Tibial nerve (tissue), 4 donors: ENCODE results near the gene SLC38A5. TPM values are rescaled to one million over a fixed set of nuclear protein-coding genes. Genes with fewer than 3 reads are reported as not detected.
A peak's percentile ranks its signal among the peaks of the same experiment; 100 is the strongest.

Experiments
- DNase-seq, 2 donors: peaks; one replicate each; pipeline ENCODE4 v3.0.0-alpha.2; 2019; ENCODE audit warnings: low spot score in 2 of 2
- H3K27ac ChIP-seq, 4 donors: fragments of 200-600 bp; sonication (generic) in 3 of 4; one replicate each; pipeline ENCODE4 v1.5.1; 2017 to 2019; ENCODE audit warnings: mild to moderate bottlenecking in 1 of 4
- H3K27me3 ChIP-seq, 2 donors: fragments of 200-600 bp; sonication (generic) in 1 of 2; one replicate each; pipeline versions ENCODE4 v1.5.1 to v1.6.0; 2017 to 2019
- H3K36me3 ChIP-seq, 3 donors: fragments of 200-600 bp; sonication (generic); one replicate each; pipeline ENCODE4 v1.5.1; 2018 to 2019
- H3K4me1 ChIP-seq, 4 donors: fragments of 200-600 bp; sonication (generic) in 3 of 4; one replicate each; pipeline ENCODE4 v1.5.1; 2017 to 2019
- H3K4me3 ChIP-seq, 4 donors: fragments of 200-600 bp; sonication (generic) in 3 of 4; one replicate each; pipeline ENCODE4 v1.5.1; 2017 to 2019; ENCODE audit warnings: mild to moderate bottlenecking in 1 of 4, moderate library complexity in 1 of 4
- H3K9me3 ChIP-seq, 4 donors: fragments of 200-600 bp; sonication (generic) in 3 of 4; one replicate each; pipeline ENCODE4 v1.5.1; 2017 to 2019
- CTCF ChIP-seq, 5 experiments: fragments of 200-600 bp in 3 of 5; fragments of 450-650 bp in 2 of 5; sonication (generic) in 3 of 5; IDR thresholded peaks; one replicate each; pipeline ENCODE4 v1.5.1; 2016 to 2019; ENCODE audit warnings: antibody characterized with exemption in 5 of 5, mild to moderate bottlenecking in 3 of 5, moderate library complexity in 2 of 5
- EP300 ChIP-seq, 2 donors: sonication (generic); formaldehyde crosslinking; IDR thresholded peaks; one replicate each; pipeline ENCODE4 v1.6.1; 2017; ENCODE audit warnings: antibody characterized with exemption in 2 of 2, mild to moderate bottlenecking in 1 of 2
- POLR2A ChIP-seq, 2 donors: fragments of 450-650 bp; IDR thresholded peaks; one replicate each; pipeline ENCODE4 v1.6.1; 2017; ENCODE audit warnings: antibody characterized with exemption in 2 of 2, mild to moderate bottlenecking in 2 of 2, moderate library complexity in 2 of 2
- WGBS, 2 donors: methylation state at CpG; one replicate each; pipeline ENCODE4 v1.1.5; 2018; 5-methylcytosine and 5-hydroxymethylcytosine counted together
- total RNA-seq, 4 donors: library from RNA; depleted of rRNA; stranded (reverse); fragments of >200 nt; gene quantifications; one replicate each; pipeline ENCODE4 v1.1.0, GENCODE V29; 2016

Gene SLC38A5
- total RNA-seq, 4 donors from 2014 or later: 2.4 to 21.9 (median 4.5) TPM

GRCh38 chrX:48509619-48510018 is 39.6 kb upstream of the SLC38A5 start:
- Histone ChIP-seq H3K36me3 (peaks cover 0 to 12% (median 0%) of the 10 kb centered on the region in 3 donors), H3K27me3 (no peaks in the 10 kb centered on the region), H3K27ac (peak overlapping the region in 1 of 4 donors; percentile 82), H3K4me3 (peak overlapping the region in 3 of 4 donors; percentile 62 to 83 (median 67)), H3K4me1 (peaks cover 0 to 12% (median 0%) of the 10 kb centered on the region in 4 donors), H3K9me3 (no peaks in the 10 kb centered on the region)
- DNase-seq: no peak
- 32 to 78% methylated on average over 6 of the region's 11 CpGs for WGBS, 2 donors
- TF ChIP-seq EP300 (IDR thresholded peaks at IDR 0.05): no peak
- TF ChIP-seq POLR2A (IDR thresholded peaks at IDR 0.05): no peak
- TF ChIP-seq CTCF (IDR thresholded peaks at IDR 0.05): no peak

- no peaks in the 10 kb centered on the region for H3K27me3 ChIP-seq
- TF ChIP-seq EP300 (IDR thresholded peaks at IDR 0.05) (no peak), CTCF (IDR thresholded peaks at IDR 0.05) (no peak), POLR2A (IDR thresholded peaks at IDR 0.05) (no peak)
- H3K9me3 ChIP-seq: no peaks in the 10 kb centered on the region
- WGBS, 2 donors: 2 to 47% methylated on average over 13 to 16 of the region's 16 CpGs
- peaks cover 0 to 12% (median 0%) of the 10 kb centered on the region in 4 donors for H3K4me1 ChIP-seq
- peaks cover 0 to 8% (median 0%) of the 10 kb centered on the region in 3 donors for H3K36me3 ChIP-seq
- peak overlapping the region; percentile 60 to 83 (median 64) for H3K4me3 ChIP-seq
- peak overlapping the region; percentile 61 to 82 (median 70) for H3K27ac ChIP-seq
- no peak for DNase-seq
Measured at GRCh38 chrX:48509245-48509590, 39.2 kb upstream of the SLC38A5 start.

DNA sequence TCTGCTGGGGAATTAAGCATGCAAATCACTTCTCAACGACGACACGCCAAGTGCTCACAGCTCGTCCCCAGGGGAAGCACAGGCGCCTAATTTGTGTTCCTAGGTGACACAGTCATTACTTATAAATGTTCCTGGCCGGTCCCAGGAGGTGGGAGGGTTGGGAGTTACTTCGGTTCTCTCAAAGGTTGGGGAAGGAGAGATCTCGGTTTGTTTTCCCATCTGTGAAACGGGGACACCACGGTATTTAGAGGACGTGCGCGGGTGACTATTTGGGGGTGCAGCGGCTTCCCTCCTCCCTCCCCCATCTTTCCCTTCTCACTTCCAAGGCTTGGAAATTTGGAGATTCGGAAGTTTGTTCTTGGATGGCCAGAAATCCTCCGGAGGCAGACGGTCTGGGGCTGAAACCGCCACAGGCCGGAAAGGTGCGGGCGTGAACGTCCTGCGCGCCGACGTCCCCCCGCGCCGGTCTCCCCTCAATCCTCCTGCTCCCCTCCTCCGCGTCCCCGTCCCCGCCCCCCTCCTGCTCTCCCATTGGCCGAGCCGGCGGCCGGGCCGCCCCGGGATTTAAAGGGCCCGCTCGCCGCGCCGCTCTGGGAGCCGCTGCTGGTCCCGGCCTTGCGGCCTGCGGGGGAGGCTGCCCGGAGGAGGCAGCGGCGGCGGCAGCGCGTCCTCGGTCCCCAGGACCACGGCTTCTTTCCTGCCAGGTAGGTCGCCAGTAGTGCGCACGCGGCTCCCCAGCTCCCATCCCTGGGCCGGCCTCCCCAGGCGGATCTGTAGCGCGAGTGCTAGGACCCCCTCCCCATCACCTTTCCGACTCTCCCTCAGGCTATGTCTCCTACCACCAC is 38.6 kb upstream of the SLC38A5 start, which contains the start of gene PORCN:
TSS of gene PORCN (plus strand) at position 593 of the 845 bp plus-strand sequence. CDS start 829 bp downstream, outside the sequence.
- Histone ChIP-seq H3K27ac (peak within 1 kb of the TSS; percentile 61 to 82 (median 70)), H3K9me3 (no peaks in the 10 kb centered on the region), H3K27me3 (no peaks in the 10 kb centered on the region), H3K4me3 (peak within 1 kb of the TSS; percentile 60 to 83 (median 64)), H3K36me3 (peaks cover 0 to 6% (median 0%) of the 10 kb centered on the region in 3 donors), H3K4me1 (peaks cover 0 to 12% (median 0%) of the 10 kb centered on the region in 4 donors)
- peak; percentile 60 to 70 for DNase-seq
- 0 to 47% methylated on average over 7 to 54 of the region's 65 CpGs for WGBS, 2 donors
- peak in 1 of 2 donors; percentile 46 for TF ChIP-seq POLR2A (IDR thresholded peaks at IDR 0.05)
- no peak for TF ChIP-seq CTCF (IDR thresholded peaks at IDR 0.05)
- no peak for TF ChIP-seq EP300 (IDR thresholded peaks at IDR 0.05)

- 70 to 88% methylated on average over 5 of the region's 5 CpGs for WGBS, 2 donors
- DNase-seq: no peak
Measured at GRCh38 chrX:48507246-48507645, 37.2 kb upstream of the SLC38A5 start.

More at GRCh38 chrX:48507246-48507645, 37.2 kb upstream of the SLC38A5 start:
- Histone ChIP-seq H3K27ac (no peak overlapping the region), H3K36me3 (peaks cover 0 to 3% (median 0%) of the 10 kb centered on the region in 3 donors), H3K4me1 (peaks cover 0 to 12% (median 0%) of the 10 kb centered on the region in 4 donors), H3K9me3 (no peaks in the 10 kb centered on the region), H3K4me3 (no peak overlapping the region), H3K27me3 (no peaks in the 10 kb centered on the region)
- TF ChIP-seq POLR2A (IDR thresholded peaks at IDR 0.05): no peak
- TF ChIP-seq CTCF (IDR thresholded peaks at IDR 0.05): no peak
- no peak for TF ChIP-seq EP300 (IDR thresholded peaks at IDR 0.05)
